Neural crest cell (in vitro differentiated cells): Measurements from ENCODE around the gene LCNL1. TPM values are rescaled to one million over a fixed set of nuclear protein-coding genes. Genes with fewer than 3 reads are reported as not detected.

Source experiments
- DNase-seq: peaks from one replicate; pipeline ENCODE4 v3.0.0; 2021; ENCODE audit warnings: low read depth, mixed read lengths, low spot score
- H3K27ac Mint-ChIP-seq: one replicate; pipeline ENCODE4 v1.8.0; 2021; ENCODE audit warnings: mild to moderate bottlenecking, mixed read lengths; ENCODE audit not compliant: unreplicated experiment
- H3K27me3 Mint-ChIP-seq: 2 replicates; pipeline ENCODE4 v1.8.0; 2021; ENCODE audit warnings: low read depth, mild to moderate bottlenecking, mixed read lengths
- H3K36me3 Mint-ChIP-seq: 2 replicates; pipeline ENCODE4 v1.8.0; 2021; ENCODE audit warnings: low read depth, mild to moderate bottlenecking, mixed read lengths
- H3K4me1 Mint-ChIP-seq: 2 replicates; pipeline ENCODE4 v1.8.0; 2021; ENCODE audit warnings: mixed read lengths
- H3K4me3 Mint-ChIP-seq: one replicate; pipeline ENCODE4 v1.8.0; 2021; ENCODE audit warnings: mild to moderate bottlenecking, mixed read lengths
- H3K9me3 Mint-ChIP-seq: 2 replicates; pipeline ENCODE4 v1.8.0; 2021; ENCODE audit warnings: mixed read lengths
- total RNA-seq: library from RNA; stranded (reverse); gene quantifications from 2 replicates; pipeline ENCODE4 v1.2.1, GENCODE V29; 2021
- TF ChIP-seq, protein P1 (sequence below): fragments of 200-600 bp; sonication (generic); conservative IDR thresholded peaks from 2 replicates; pipeline ENCODE4 v1.5.0; 2021; ENCODE audit warnings: antibody characterized with exemption, mild to moderate bottlenecking

Gene LCNL1
- total RNA-seq, 1 donor from 2014 or later = not detected

DNA sequence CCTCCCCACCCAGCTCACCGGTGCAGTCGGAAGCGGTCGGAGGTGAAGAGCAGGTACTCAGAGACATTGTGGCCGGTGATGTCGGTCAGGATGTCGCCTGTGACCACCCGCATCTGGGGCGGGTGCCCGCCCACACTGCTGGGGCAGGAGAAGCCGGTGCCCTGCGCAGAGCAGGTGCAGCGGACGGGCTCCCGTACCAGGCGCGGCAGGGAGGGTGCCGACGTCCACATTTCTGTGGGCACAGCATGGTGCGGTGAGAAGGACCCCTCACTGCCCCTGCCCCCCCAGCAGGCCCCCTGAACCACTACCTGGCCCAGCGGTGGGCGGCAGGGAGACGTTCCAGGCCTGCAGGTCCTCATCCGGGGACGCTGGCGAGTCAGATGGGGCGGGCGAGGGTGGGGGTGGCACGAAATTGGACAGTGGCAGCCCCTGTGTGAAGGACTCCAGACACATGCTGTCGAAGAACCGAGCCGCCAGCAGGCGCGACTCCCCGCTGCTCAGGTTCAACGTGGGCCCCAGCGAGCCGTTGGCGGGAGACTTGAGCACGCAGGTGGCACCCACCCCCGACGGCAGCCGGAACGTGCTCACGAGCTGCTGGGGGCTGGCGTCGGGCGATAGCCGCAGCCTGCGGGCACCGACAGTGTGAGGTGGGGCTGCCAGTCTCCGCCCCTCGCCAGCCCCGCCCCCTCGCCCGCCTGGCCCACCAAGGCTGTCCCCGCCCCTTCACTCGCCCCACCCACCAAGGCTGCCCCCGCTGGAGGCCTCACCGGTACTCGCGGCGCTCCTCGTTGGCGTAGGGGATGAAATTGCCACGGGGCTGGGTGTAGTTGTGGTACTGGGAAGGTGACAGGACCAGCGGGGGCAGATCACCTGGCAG, 30.1 kb downstream of the LCNL1 start:
- Mint-ChIP-seq H3K4me3 (no peak overlapping the region), H3K9me3 (no peaks in the 10 kb centered on the region), H3K4me1 (no peaks in the 10 kb centered on the region), H3K27ac (no peak overlapping the region), H3K27me3 (no peaks in the 10 kb centered on the region), H3K36me3 (no peaks in the 10 kb centered on the region)
- TF ChIP-seq, protein P1, sequence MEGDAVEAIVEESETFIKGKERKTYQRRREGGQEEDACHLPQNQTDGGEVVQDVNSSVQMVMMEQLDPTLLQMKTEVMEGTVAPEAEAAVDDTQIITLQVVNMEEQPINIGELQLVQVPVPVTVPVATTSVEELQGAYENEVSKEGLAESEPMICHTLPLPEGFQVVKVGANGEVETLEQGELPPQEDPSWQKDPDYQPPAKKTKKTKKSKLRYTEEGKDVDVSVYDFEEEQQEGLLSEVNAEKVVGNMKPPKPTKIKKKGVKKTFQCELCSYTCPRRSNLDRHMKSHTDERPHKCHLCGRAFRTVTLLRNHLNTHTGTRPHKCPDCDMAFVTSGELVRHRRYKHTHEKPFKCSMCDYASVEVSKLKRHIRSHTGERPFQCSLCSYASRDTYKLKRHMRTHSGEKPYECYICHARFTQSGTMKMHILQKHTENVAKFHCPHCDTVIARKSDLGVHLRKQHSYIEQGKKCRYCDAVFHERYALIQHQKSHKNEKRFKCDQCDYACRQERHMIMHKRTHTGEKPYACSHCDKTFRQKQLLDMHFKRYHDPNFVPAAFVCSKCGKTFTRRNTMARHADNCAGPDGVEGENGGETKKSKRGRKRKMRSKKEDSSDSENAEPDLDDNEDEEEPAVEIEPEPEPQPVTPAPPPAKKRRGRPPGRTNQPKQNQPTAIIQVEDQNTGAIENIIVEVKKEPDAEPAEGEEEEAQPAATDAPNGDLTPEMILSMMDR = no peak
- DNase-seq = no peak

DNA sequence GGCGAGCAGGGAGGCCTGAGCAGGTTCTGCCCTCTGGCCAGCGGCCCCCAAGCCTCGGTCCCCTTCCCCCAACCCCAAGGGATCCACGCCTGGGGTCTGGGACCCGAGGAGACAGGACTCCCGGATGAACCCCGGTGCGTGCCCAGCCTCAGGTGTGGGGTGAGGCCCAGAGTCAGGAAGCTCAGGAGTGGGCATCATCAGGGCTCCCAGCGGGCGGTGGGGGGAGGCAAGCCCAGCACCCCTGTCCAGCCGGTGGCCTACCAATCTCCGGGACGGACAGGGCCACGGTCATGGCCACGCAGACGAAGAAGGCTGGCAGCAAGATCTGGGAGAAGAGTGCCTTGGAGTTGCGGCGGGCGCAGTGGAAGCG, 30.8 kb downstream of the LCNL1 start:
- DNase-seq = no peak
- no peaks in the 10 kb centered on the region for H3K9me3 Mint-ChIP-seq
- TF ChIP-seq, protein P1 = no peak
- no peak overlapping the region for H3K4me3 Mint-ChIP-seq
- no peaks in the 10 kb centered on the region for H3K27me3 Mint-ChIP-seq
- no peaks in the 10 kb centered on the region for H3K36me3 Mint-ChIP-seq
- no peaks in the 10 kb centered on the region for H3K4me1 Mint-ChIP-seq
- H3K27ac Mint-ChIP-seq = no peak overlapping the region

DNA sequence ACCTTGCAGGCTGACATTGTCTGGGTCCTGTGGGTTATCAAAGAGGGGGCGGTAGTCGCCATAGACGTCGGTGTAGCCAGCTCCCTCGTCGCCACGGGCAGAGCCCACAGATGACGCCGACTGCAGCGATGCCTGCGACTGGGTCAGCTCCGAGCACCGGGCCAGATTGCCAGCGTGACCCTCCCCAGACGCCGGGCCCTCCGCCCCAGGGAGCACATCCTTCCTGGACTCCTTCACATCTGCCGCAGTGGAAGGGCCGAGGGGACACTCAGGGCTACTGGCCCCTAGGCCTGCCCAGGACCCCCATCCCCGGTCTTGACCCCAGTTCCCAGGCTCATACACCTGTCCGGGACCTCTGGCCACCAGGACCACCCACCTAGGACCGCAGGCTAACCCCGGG, 31.4 kb downstream of the LCNL1 start:
- TF ChIP-seq, protein P1 = no peak
- H3K27ac Mint-ChIP-seq = no peak overlapping the region
- DNase-seq = no peak

DNA sequence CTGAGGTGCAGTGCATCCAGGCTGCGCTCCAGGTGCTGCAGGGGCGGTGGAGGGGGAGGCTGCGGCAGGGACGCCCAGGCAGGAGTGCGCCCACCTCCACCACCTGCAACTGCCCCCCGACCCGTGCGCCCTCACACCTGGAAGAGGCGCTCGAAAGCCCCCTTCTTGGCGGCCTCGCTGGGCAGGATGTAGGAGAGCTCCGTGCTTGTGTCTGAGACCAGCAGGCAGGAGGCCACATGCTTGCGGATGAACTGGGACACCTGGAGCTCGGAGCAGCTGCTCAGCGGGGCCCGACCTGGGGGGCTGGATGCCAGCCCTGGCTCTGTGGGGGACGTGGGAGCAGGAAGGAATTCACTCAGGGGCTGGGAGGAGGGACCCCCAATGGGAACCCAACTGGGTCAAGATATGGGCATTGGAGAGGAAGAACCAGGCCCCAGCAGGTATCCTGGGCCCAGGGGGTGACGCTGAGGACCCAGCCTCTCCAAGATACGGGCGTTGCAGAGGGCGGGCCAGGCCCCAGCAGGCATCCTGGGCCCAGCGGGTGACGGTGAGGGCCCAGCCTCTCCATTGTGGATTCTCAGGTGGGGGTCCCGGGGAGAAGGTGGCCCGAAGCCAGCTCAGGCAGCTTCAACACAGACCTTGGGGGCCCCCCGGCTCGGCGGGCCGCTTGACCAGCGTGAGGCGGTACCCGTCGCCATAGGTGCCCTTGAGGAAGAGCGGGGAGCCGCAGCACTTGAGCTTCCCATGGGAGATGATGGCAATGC, 32.2 kb downstream of the LCNL1 start:
- no peaks in the 10 kb centered on the region for H3K36me3 Mint-ChIP-seq
- no peaks in the 10 kb centered on the region for H3K27me3 Mint-ChIP-seq
- H3K9me3 Mint-ChIP-seq = no peaks in the 10 kb centered on the region
- no peak overlapping the region for H3K4me3 Mint-ChIP-seq
- no peaks in the 10 kb centered on the region for H3K4me1 Mint-ChIP-seq
- H3K27ac Mint-ChIP-seq = no peak overlapping the region
- TF ChIP-seq, protein P1 = no peak
- no peak for DNase-seq

More for the DNA sequence above, 31.4 kb downstream of the LCNL1 start:
- Mint-ChIP-seq H3K9me3 (no peaks in the 10 kb centered on the region), H3K4me1 (no peaks in the 10 kb centered on the region), H3K4me3 (no peak overlapping the region), H3K27me3 (no peaks in the 10 kb centered on the region), H3K36me3 (no peaks in the 10 kb centered on the region)

DNA sequence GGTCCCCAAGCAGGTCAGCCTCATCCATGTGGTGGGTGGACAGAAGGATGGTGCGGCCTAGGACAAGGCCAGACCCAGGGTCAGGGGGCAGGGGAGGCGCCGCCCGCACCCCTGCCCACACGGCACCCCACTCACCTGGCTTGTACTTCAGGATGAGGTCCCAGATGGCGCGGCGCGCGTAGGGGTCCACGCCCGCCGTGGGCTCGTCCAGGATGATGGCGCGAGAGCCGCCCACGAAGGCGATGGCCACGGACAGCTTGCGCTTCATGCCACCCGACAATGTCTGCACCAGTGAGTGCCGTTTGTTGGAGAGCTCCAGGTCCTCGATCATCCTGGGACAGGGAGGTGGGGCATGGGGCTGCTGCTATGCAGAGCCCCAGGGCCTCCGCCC, 32.7 kb downstream of the LCNL1 start:
- Mint-ChIP-seq H3K27ac (no peak overlapping the region), H3K27me3 (no peaks in the 10 kb centered on the region), H3K36me3 (no peaks in the 10 kb centered on the region), H3K4me1 (no peaks in the 10 kb centered on the region), H3K4me3 (no peak overlapping the region), H3K9me3 (no peaks in the 10 kb centered on the region)
- TF ChIP-seq, protein P1 = no peak
- DNase-seq = no peak
